Activated CD4-positive, alpha-beta T cell treated with anti-CD3 and anti-CD28 coated beads, Interleukin-2, amount 10 ng/mL, durations not matched to agents 24 days and 14 days (primary cell): ENCODE results near the gene DNM3. TPM values are rescaled to one million over a fixed set of nuclear protein-coding genes. Genes with fewer than 3 reads are reported as not detected.
"Not testable (repeated sequence)": the region's sequence is repeated elsewhere in the genome, so short reads cannot be mapped to it uniquely, and the experiment has no call there.

Experiments used
- DNase-seq: peaks from one replicate; pipeline ENCODE4 v3.0.0; 2022
- H3K27ac Mint-ChIP-seq: one replicate; pipeline ENCODE4 v1.8.0; 2022; ENCODE audit warnings: mild to moderate bottlenecking, mixed read lengths
- H3K27me3 Mint-ChIP-seq: one replicate; pipeline ENCODE4 v1.8.0; 2022; ENCODE audit warnings: mixed read lengths
- H3K36me3 Mint-ChIP-seq: one replicate; pipeline ENCODE4 v1.8.0; 2022; ENCODE audit warnings: low read depth, mild to moderate bottlenecking, mixed read lengths
- H3K4me1 Mint-ChIP-seq: one replicate; pipeline ENCODE4 v1.8.0; 2021; ENCODE audit warnings: mixed read lengths
- H3K4me3 Mint-ChIP-seq: one replicate; pipeline ENCODE4 v1.8.0; 2022; ENCODE audit warnings: mild to moderate bottlenecking, moderate library complexity, mixed read lengths
- H3K9me3 Mint-ChIP-seq: one replicate; pipeline ENCODE4 v1.8.0; 2021; ENCODE audit warnings: mixed read lengths
- intact Hi-C: fragments of 100-400 bp; cut with micrococcal nuclease; formaldehyde crosslinking; loops from one replicate; pipeline ENCODE4 v1.15.1; 2023
- total RNA-seq: library from RNA; stranded (reverse); gene quantifications from 2 replicates; pipeline ENCODE4 v1.2.3, GENCODE V29; 2022

Gene DNM3
- total RNA-seq, 1 donor from 2014 or later, result 0.42 TPM

- peaks cover 4% of the 10 kb centered on the region for H3K27me3 Mint-ChIP-seq
- peaks cover 4% of the 10 kb centered on the region for H3K9me3 Mint-ChIP-seq
- H3K4me3 Mint-ChIP-seq, result no peak overlapping the region
- H3K27ac Mint-ChIP-seq, result no peak overlapping the region
- intact Hi-C loops, result no loop called here
- H3K36me3 Mint-ChIP-seq, result peaks cover 3% of the 10 kb centered on the region
- H3K4me1 Mint-ChIP-seq, result peaks cover 3% of the 10 kb centered on the region
- no peak for DNase-seq
Measured at GRCh38 chr1:172040466-172040865, 199.2 kb downstream of the DNM3 start.

GRCh38 chr1:172041102-172041501 lies 199.8 kb downstream of the DNM3 start:
- intact Hi-C loops, result no loop called here
- Mint-ChIP-seq H3K9me3 (peaks cover 4% of the 10 kb centered on the region), H3K36me3 (peaks cover 3% of the 10 kb centered on the region), H3K4me1 (peaks cover 3% of the 10 kb centered on the region), H3K27ac (no peak overlapping the region), H3K4me3 (no peak overlapping the region), H3K27me3 (peaks cover 4% of the 10 kb centered on the region)
- no peak for DNase-seq

- Mint-ChIP-seq H3K27me3 (peaks cover 4% of the 10 kb centered on the region), H3K27ac (no peak overlapping the region), H3K4me3 (no peak overlapping the region), H3K36me3 (peaks cover 3% of the 10 kb centered on the region), H3K9me3 (peaks cover 4% of the 10 kb centered on the region), H3K4me1 (peaks cover 3% of the 10 kb centered on the region)
- intact Hi-C loops, result no loop called here
- DNase-seq, result no peak
Measured at GRCh38 chr1:172041742-172042141, 200.4 kb downstream of the DNM3 start.

GRCh38 chr1:172043900-172044299 lies 202.6 kb downstream of the DNM3 start:
- peaks cover 8% of the 10 kb centered on the region for H3K9me3 Mint-ChIP-seq
- H3K27me3 Mint-ChIP-seq, result peaks cover 4% of the 10 kb centered on the region
- H3K4me1 Mint-ChIP-seq, result peaks cover 3% of the 10 kb centered on the region
- intact Hi-C loops, result no loop called here
- peaks cover 3% of the 10 kb centered on the region for H3K36me3 Mint-ChIP-seq
- DNase-seq, result no peak
- no peak overlapping the region for H3K4me3 Mint-ChIP-seq
- no peak overlapping the region for H3K27ac Mint-ChIP-seq

- H3K36me3 Mint-ChIP-seq, result no peaks in the 10 kb centered on the region
- DNase-seq, result no peak
- H3K27me3 Mint-ChIP-seq, result no peaks in the 10 kb centered on the region
- H3K4me3 Mint-ChIP-seq, result no peak overlapping the region
- intact Hi-C loops, result no loop called here
- peaks cover 3% of the 10 kb centered on the region for H3K9me3 Mint-ChIP-seq
- H3K27ac Mint-ChIP-seq, result no peak overlapping the region
- peaks cover 2% of the 10 kb centered on the region for H3K4me1 Mint-ChIP-seq
Measured at GRCh38 chr1:172051898-172052297, 210.6 kb downstream of the DNM3 start.

GRCh38 chr1:172054172-172054571 lies 212.9 kb downstream of the DNM3 start:
- no peak overlapping the region for H3K4me3 Mint-ChIP-seq
- DNase-seq, result no peak
- no peaks in the 10 kb centered on the region for H3K27me3 Mint-ChIP-seq
- no peaks in the 10 kb centered on the region for H3K9me3 Mint-ChIP-seq
- H3K27ac Mint-ChIP-seq, result no peak overlapping the region
- peaks cover 2% of the 10 kb centered on the region for H3K4me1 Mint-ChIP-seq
- intact Hi-C loops, result no loop called here
- H3K36me3 Mint-ChIP-seq, result no peaks in the 10 kb centered on the region

- H3K4me1 Mint-ChIP-seq, intact Hi-C loops, DNase-seq, H3K9me3 Mint-ChIP-seq, H3K27me3 Mint-ChIP-seq, H3K4me3 Mint-ChIP-seq, H3K36me3 Mint-ChIP-seq, H3K27ac Mint-ChIP-seq: not testable (repeated sequence)
Measured at GRCh38 chr1:172055816-172056419, 214.6 kb downstream of the DNM3 start.

GRCh38 chr1:172068334-172068733 lies 227.0 kb downstream of the DNM3 start:
- Mint-ChIP-seq H3K27me3 (no peaks in the 10 kb centered on the region), H3K4me1 (peaks cover 2% of the 10 kb centered on the region), H3K4me3 (no peak overlapping the region), H3K36me3 (no peaks in the 10 kb centered on the region), H3K9me3 (no peaks in the 10 kb centered on the region), H3K27ac (no peak overlapping the region)
- no peak for DNase-seq
- intact Hi-C loops, result no loop called here

- Mint-ChIP-seq H3K4me1 (peaks cover 2% of the 10 kb centered on the region), H3K27ac (no peak overlapping the region), H3K4me3 (no peak overlapping the region), H3K27me3 (no peaks in the 10 kb centered on the region), H3K9me3 (no peaks in the 10 kb centered on the region), H3K36me3 (no peaks in the 10 kb centered on the region)
- DNase-seq, result no peak
- intact Hi-C loops, result no loop called here
Measured at GRCh38 chr1:172069051-172069450, 227.8 kb downstream of the DNM3 start.

GRCh38 chr1:172069534-172069933 lies 228.2 kb downstream of the DNM3 start:
- intact Hi-C loops, result no loop called here
- H3K27me3 Mint-ChIP-seq, result no peaks in the 10 kb centered on the region
- H3K9me3 Mint-ChIP-seq, result no peaks in the 10 kb centered on the region
- no peak for DNase-seq
- peaks cover 2% of the 10 kb centered on the region for H3K4me1 Mint-ChIP-seq
- no peak overlapping the region for H3K4me3 Mint-ChIP-seq
- no peak overlapping the region for H3K27ac Mint-ChIP-seq
- H3K36me3 Mint-ChIP-seq, result no peaks in the 10 kb centered on the region

- no peaks in the 10 kb centered on the region for H3K36me3 Mint-ChIP-seq
- H3K27me3 Mint-ChIP-seq, result no peaks in the 10 kb centered on the region
- H3K4me3 Mint-ChIP-seq, result no peak overlapping the region
- H3K27ac Mint-ChIP-seq, result no peak overlapping the region
- intact Hi-C loops, result no loop called here
- H3K4me1 Mint-ChIP-seq, result peaks cover 2% of the 10 kb centered on the region
- no peaks in the 10 kb centered on the region for H3K9me3 Mint-ChIP-seq
- no peak for DNase-seq
Measured at GRCh38 chr1:172070055-172070454, 228.8 kb downstream of the DNM3 start.

GRCh38 chr1:172071746-172072145 lies 230.4 kb downstream of the DNM3 start:
- no peaks in the 10 kb centered on the region for H3K36me3 Mint-ChIP-seq
- peaks cover 2% of the 10 kb centered on the region for H3K4me1 Mint-ChIP-seq
- H3K27me3 Mint-ChIP-seq, result peaks cover 5% of the 10 kb centered on the region
- intact Hi-C loops, result no loop called here
- H3K27ac Mint-ChIP-seq, result no peak overlapping the region
- no peak overlapping the region for H3K4me3 Mint-ChIP-seq
- no peaks in the 10 kb centered on the region for H3K9me3 Mint-ChIP-seq
- no peak for DNase-seq

GRCh38 chr1:172079859-172080258 lies 238.6 kb downstream of the DNM3 start:
- DNase-seq, H3K27ac Mint-ChIP-seq, H3K36me3 Mint-ChIP-seq, H3K4me1 Mint-ChIP-seq, intact Hi-C loops, H3K9me3 Mint-ChIP-seq, H3K4me3 Mint-ChIP-seq: not testable (repeated sequence)
- H3K27me3 Mint-ChIP-seq, result peaks cover 14% of the 10 kb centered on the region

GRCh38 chr1:172083191-172083590 lies 241.9 kb downstream of the DNM3 start:
- no peaks in the 10 kb centered on the region for H3K9me3 Mint-ChIP-seq
- DNase-seq, result no peak
- H3K27me3 Mint-ChIP-seq, result peaks cover 3% of the 10 kb centered on the region
- intact Hi-C loops, result no loop called here
- H3K27ac Mint-ChIP-seq, result no peak overlapping the region
- H3K4me1 Mint-ChIP-seq, result no peaks in the 10 kb centered on the region
- no peaks in the 10 kb centered on the region for H3K36me3 Mint-ChIP-seq
- H3K4me3 Mint-ChIP-seq, result no peak overlapping the region

GRCh38 chr1:172084876-172085275 lies 243.6 kb downstream of the DNM3 start:
- Mint-ChIP-seq H3K9me3 (no peaks in the 10 kb centered on the region), H3K4me1 (peaks cover 2% of the 10 kb centered on the region), H3K27ac (no peak overlapping the region), H3K27me3 (peaks cover 2% of the 10 kb centered on the region), H3K4me3 (no peak overlapping the region), H3K36me3 (no peaks in the 10 kb centered on the region)
- intact Hi-C loops, result no loop called here
- no peak for DNase-seq
